Panc1 (cell line): ENCODE results near the gene SLC45A1. TPM values are rescaled to one million over a fixed set of nuclear protein-coding genes. Genes with fewer than 3 reads are reported as not detected.

ENCODE experiments used
- ATAC-seq: fragments of 200-7000 bp; cut with Tn5 transposase; 2 replicates; pipeline ENCODE4 v1.9.1; 2020; ENCODE audit warnings: mild to moderate bottlenecking, moderate library complexity
- BruUV-seq: library from RNA; stranded (reverse); fragments of 400-500 nt; replicated peaks from 2 replicates; lab custom pipeline; 2021; lab: Mats Ljungman, UMichigan
- CTCF ChIA-PET: fragments of 300-600 bp; sonication (Branson Sonifier 250); formaldehyde crosslinking; loops from one replicate; lab custom pipeline; 2022; ENCODE audit warnings: antibody characterized with exemption; lab: Charles Lee
- POLR2A ChIA-PET: fragments of 300-600 bp; sonication (Branson Sonifier 250); formaldehyde crosslinking; loops from one replicate; lab custom pipeline; 2022; ENCODE audit warnings: antibody characterized with exemption; lab: Charles Lee
- DNase-seq: peaks from one replicate; pipeline ENCODE4 v3.0.0-alpha.2; 2010; ENCODE audit warnings: low read depth, low spot score
- H3K27ac ChIP-seq: 2 replicates; pipeline ENCODE4 v1.5.1; 2011; ENCODE audit warnings: mild to moderate bottlenecking, low read length, inconsistent platforms
- H3K27me3 ChIP-seq: fragments of 200-500 bp; sonication (Bioruptor generic); 2 replicates; pipeline ENCODE4 v1.6.0; 2014; ENCODE audit warnings: low read length, inconsistent platforms; ENCODE audit not compliant: control insufficient read depth, insufficient read depth
- H3K36me3 ChIP-seq: fragments of 200-500 bp; sonication (Bioruptor generic); 2 replicates; pipeline ENCODE4 v1.5.1; 2014; ENCODE audit warnings: inconsistent platforms, mild to moderate bottlenecking, low read length, moderate library complexity; ENCODE audit not compliant: control insufficient read depth, insufficient read depth
- H3K4me1 ChIP-seq: 2 replicates; pipeline ENCODE4 v1.5.1; 2011; ENCODE audit warnings: inconsistent platforms, mild to moderate bottlenecking, low read length, moderate library complexity; ENCODE audit not compliant: control insufficient read depth, insufficient read depth
- H3K4me3 ChIP-seq, 2 experiments: 2 replicates each; pipeline ENCODE4 v1.5.1; 2011 to 2012; ENCODE audit warnings: low read depth in 2 of 2, low read length in 2 of 2, mild to moderate bottlenecking in 2 of 2, inconsistent platforms in 1 of 2, moderate library complexity in 1 of 2
- H3K9me3 ChIP-seq: fragments of 200-500 bp; sonication (Bioruptor generic); 2 replicates; pipeline ENCODE4 v1.5.1; 2014; ENCODE audit warnings: low read depth, mild to moderate bottlenecking, inconsistent platforms, low read length, moderate library complexity; ENCODE audit not compliant: control insufficient read depth, insufficient read depth
- POLR2AphosphoS5 ChIP-seq: IDR thresholded peaks from 2 replicates; pipeline ENCODE4 v1.6.1; 2012; ENCODE audit warnings: mild to moderate bottlenecking, low read depth, low read length, moderate library complexity
- SIN3A ChIP-seq: IDR thresholded peaks from 2 replicates; pipeline ENCODE4 v1.6.1; 2012; ENCODE audit warnings: low read depth, mild to moderate bottlenecking, low read length, moderate library complexity, borderline replicate concordance; ENCODE audit not compliant: insufficient read depth
- TCF7L2 ChIP-seq: IDR thresholded peaks from 2 replicates; pipeline ENCODE4 v1.6.1; 2011; ENCODE audit warnings: mild to moderate bottlenecking, low read depth, low read length, inconsistent platforms
- in situ Hi-C: cut with HindIII; loops from 2 replicates; pipeline ENCODE4 v1.10.0; 2016; ENCODE audit warnings: low sequenced_read_pairs, low pct_unique_long_range_greater_than_20kb
- intact Hi-C: fragments of 100-400 bp; cut with micrococcal nuclease; formaldehyde crosslinking; loops from one replicate; pipeline ENCODE4 v1.10.0; 2022; ENCODE audit not compliant: unreplicated experiment
- total RNA-seq: library from RNA; stranded (reverse); gene quantifications from one replicate; pipeline ENCODE4 v1.2.1, GENCODE V29; 2021; ENCODE audit not compliant: unreplicated experiment
- TF ChIP-seq, protein P1 (sequence below): fragments of 450-650 bp; IDR thresholded peaks from 2 replicates; pipeline ENCODE4 v1.5.1; 2017; ENCODE audit warnings: mild to moderate bottlenecking
- TF ChIP-seq, protein P2 (sequence below), 2 experiments: IDR thresholded peaks; 2 replicates each; pipeline ENCODE4 v1.6.1; 2011 to 2012; ENCODE audit warnings: low read depth in 2 of 2, control low read depth in 1 of 2, low read length in 1 of 2, mild to moderate bottlenecking in 1 of 2, moderate library complexity in 1 of 2; ENCODE audit not compliant: insufficient read depth in 1 of 2

The SLC45A1 gene
- total RNA-seq, 1 experiment from 2014 or later = 11.3 TPM

DNA sequence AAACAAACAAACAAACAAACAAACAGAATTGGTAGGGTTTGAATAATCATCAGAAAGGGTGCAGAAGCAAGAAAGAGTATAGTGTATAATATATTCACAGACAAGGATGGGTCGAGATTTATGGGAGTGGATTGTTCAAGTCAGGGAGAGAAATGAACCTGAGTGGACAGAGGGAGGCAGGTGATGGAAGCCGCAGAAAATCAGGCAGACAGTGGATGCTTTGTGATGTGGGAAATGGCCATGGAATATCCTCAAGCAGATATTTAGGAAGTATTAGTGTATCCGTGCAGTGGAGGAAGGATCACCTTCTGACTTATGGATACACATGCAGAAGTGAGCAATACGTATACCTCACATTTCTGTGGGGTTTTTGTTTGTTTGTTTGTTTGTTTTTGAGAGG lies 14.0 kb upstream of the SLC45A1 start:
- DNase-seq (no peak), ATAC-seq (peak; percentile 65)
- Histone ChIP-seq H3K27ac (peak overlapping the region; percentile 94), H3K27me3 (no peaks in the 10 kb centered on the region), H3K4me3 (no peak overlapping the region), H3K4me1 (peaks cover 30% of the 10 kb centered on the region), H3K9me3 (no peaks in the 10 kb centered on the region), H3K36me3 (no peaks in the 10 kb centered on the region)
- POLR2A ChIA-PET = interaction anchor here (0.6 to 0.8 kb wide), 2 partner anchors 51 to 100 kb away, joined by 5 read pairs; no protein-coding TSS in a partner anchor
- no TSS peak for BruUV-seq
- CTCF ChIA-PET = no interaction called here
- in situ Hi-C loops (loop anchor here (25.0 kb wide), 1 partner anchor 217 kb away; no protein-coding TSS in a partner anchor), intact Hi-C loops (loop anchor here (5.0 kb wide), 1 partner anchor 92 kb away; no protein-coding TSS in a partner anchor)
- TF ChIP-seq, protein P1, sequence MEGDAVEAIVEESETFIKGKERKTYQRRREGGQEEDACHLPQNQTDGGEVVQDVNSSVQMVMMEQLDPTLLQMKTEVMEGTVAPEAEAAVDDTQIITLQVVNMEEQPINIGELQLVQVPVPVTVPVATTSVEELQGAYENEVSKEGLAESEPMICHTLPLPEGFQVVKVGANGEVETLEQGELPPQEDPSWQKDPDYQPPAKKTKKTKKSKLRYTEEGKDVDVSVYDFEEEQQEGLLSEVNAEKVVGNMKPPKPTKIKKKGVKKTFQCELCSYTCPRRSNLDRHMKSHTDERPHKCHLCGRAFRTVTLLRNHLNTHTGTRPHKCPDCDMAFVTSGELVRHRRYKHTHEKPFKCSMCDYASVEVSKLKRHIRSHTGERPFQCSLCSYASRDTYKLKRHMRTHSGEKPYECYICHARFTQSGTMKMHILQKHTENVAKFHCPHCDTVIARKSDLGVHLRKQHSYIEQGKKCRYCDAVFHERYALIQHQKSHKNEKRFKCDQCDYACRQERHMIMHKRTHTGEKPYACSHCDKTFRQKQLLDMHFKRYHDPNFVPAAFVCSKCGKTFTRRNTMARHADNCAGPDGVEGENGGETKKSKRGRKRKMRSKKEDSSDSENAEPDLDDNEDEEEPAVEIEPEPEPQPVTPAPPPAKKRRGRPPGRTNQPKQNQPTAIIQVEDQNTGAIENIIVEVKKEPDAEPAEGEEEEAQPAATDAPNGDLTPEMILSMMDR = no peak
- no peak for TF ChIP-seq SIN3A
- TF ChIP-seq TCF7L2 = no peak
- TF ChIP-seq POLR2AphosphoS5 = no peak
- TF ChIP-seq, protein P2, sequence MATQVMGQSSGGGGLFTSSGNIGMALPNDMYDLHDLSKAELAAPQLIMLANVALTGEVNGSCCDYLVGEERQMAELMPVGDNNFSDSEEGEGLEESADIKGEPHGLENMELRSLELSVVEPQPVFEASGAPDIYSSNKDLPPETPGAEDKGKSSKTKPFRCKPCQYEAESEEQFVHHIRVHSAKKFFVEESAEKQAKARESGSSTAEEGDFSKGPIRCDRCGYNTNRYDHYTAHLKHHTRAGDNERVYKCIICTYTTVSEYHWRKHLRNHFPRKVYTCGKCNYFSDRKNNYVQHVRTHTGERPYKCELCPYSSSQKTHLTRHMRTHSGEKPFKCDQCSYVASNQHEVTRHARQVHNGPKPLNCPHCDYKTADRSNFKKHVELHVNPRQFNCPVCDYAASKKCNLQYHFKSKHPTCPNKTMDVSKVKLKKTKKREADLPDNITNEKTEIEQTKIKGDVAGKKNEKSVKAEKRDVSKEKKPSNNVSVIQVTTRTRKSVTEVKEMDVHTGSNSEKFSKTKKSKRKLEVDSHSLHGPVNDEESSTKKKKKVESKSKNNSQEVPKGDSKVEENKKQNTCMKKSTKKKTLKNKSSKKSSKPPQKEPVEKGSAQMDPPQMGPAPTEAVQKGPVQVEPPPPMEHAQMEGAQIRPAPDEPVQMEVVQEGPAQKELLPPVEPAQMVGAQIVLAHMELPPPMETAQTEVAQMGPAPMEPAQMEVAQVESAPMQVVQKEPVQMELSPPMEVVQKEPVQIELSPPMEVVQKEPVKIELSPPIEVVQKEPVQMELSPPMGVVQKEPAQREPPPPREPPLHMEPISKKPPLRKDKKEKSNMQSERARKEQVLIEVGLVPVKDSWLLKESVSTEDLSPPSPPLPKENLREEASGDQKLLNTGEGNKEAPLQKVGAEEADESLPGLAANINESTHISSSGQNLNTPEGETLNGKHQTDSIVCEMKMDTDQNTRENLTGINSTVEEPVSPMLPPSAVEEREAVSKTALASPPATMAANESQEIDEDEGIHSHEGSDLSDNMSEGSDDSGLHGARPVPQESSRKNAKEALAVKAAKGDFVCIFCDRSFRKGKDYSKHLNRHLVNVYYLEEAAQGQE (IDR thresholded peaks at IDR 0.05; ENCODE audit: insufficient read depth in 1 of 2, low read depth in 2 of 2, low read length in 1 of 2) = no peak

DNA sequence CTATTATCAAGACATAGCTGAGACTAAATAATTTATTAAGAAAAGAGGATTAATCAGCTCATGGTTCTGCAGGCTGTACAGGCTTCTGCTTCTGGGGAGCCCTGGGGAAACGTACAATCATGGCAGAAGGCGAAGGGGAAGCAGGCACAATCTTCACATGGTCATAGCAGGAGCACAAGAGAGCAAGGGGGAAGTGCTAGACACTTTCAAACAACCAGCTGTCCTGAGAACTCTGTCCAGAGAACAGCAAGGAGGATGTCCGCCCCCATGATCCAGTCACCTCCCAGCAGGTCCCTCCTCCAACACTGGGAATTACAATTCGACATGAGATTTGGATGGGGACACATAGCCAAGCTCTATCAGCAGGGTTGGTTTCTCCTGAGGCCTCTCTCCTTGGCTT lies 10.3 kb upstream of the SLC45A1 start:
- CTCF ChIA-PET = no interaction called here
- peaks cover 13% of the 10 kb centered on the region for H3K4me1 ChIP-seq
- H3K27ac ChIP-seq = peak overlapping the region; percentile 72
- no peaks in the 10 kb centered on the region for H3K27me3 ChIP-seq
- H3K4me3 ChIP-seq = no peak overlapping the region
- ATAC-seq (no peak), DNase-seq (no peak)
- no TSS peak for BruUV-seq
- TF ChIP-seq, protein P2 (IDR thresholded peaks at IDR 0.05; ENCODE audit: insufficient read depth in 1 of 2, low read depth in 2 of 2, low read length in 1 of 2) = no peak
- TF ChIP-seq TCF7L2 = no peak
- H3K36me3 ChIP-seq = no peaks in the 10 kb centered on the region
- intact Hi-C loops (no loop called here), in situ Hi-C loops (loop anchor here (25.0 kb wide), 1 partner anchor 220 kb away; no protein-coding TSS in a partner anchor)
- H3K9me3 ChIP-seq = peaks cover 6% of the 10 kb centered on the region; the same call in 1 of the 2 replicates
- POLR2A ChIA-PET = interaction anchor here (0.5 to 0.7 kb wide), 2 partner anchors 49 to 125 kb away, joined by 3 to 4 read pairs; no protein-coding TSS in a partner anchor
